NCI-H1417 (cell line): ENCODE measurements around the gene ELFN1.
A peak's percentile ranks its signal among the peaks of the same experiment; 100 is the strongest.

ENCODE experiments used
- DNase-seq, 3 experiments: peaks; one replicate each; lab custom pipeline; 2025; lab: John Stamatoyannopoulos, UW

Gene ELFN1

GRCh38 chr7:1675673-1676549 lies 5.8 kb downstream of the ELFN1 start:
- DNase-seq, result no peak

- no peak for DNase-seq
Measured at GRCh38 chr7:1676550-1677078, 6.5 kb downstream of the ELFN1 start.

GRCh38 chr7:1677206-1678080 lies 7.4 kb downstream of the ELFN1 start:
- DNase-seq, result no peak

- DNase-seq, result no peak
Measured at GRCh38 chr7:1678081-1678543, 8.0 kb downstream of the ELFN1 start.

GRCh38 chr7:1678571-1679325 lies 8.7 kb downstream of the ELFN1 start:
- no peak for DNase-seq

- no peak for DNase-seq
Measured at GRCh38 chr7:1679326-1679965, 9.4 kb downstream of the ELFN1 start.

- no peak for DNase-seq
Measured at GRCh38 chr7:1679966-1680730, 10.1 kb downstream of the ELFN1 start.

- no peak for DNase-seq
Measured at GRCh38 chr7:1681581-1681980, 11.5 kb downstream of the ELFN1 start.

- DNase-seq, result no peak
Measured at GRCh38 chr7:1685000-1685624, 15.0 kb downstream of the ELFN1 start.

- DNase-seq, result no peak
Measured at GRCh38 chr7:1688542-1688941, 18.5 kb downstream of the ELFN1 start.

- peak in 2 of 3 experiments; percentile 6 to 60 for DNase-seq
Measured at GRCh38 chr7:1689311-1689710, 19.2 kb downstream of the ELFN1 start.

- DNase-seq, result no peak
Measured at GRCh38 chr7:1690359-1690958, 20.4 kb downstream of the ELFN1 start.

GRCh38 chr7:1691096-1691495 lies 21.0 kb downstream of the ELFN1 start:
- no peak for DNase-seq

GRCh38 chr7:1691601-1692514 lies 21.8 kb downstream of the ELFN1 start:
- DNase-seq, result no peak

- DNase-seq, result no peak
Measured at GRCh38 chr7:1692515-1693418, 22.7 kb downstream of the ELFN1 start.

- peak; percentile 17 to 85 (median 75) for DNase-seq
Measured at GRCh38 chr7:1693419-1693990, 23.4 kb downstream of the ELFN1 start.

GRCh38 chr7:1693991-1694524 lies 24.0 kb downstream of the ELFN1 start:
- peak in 2 of 3 experiments; percentile 75 to 91 for DNase-seq
